GM19193 (cell line): ENCODE results near the gene LTBP2.

Source experiments
- POLR2A ChIP-seq: IDR thresholded peaks from 4 replicates; pipeline ENCODE4 v1.6.1; 2011; ENCODE audit not compliant: insufficient read depth, insufficient read length; ENCODE audit errors: extremely low read depth

The LTBP2 gene

DNA sequence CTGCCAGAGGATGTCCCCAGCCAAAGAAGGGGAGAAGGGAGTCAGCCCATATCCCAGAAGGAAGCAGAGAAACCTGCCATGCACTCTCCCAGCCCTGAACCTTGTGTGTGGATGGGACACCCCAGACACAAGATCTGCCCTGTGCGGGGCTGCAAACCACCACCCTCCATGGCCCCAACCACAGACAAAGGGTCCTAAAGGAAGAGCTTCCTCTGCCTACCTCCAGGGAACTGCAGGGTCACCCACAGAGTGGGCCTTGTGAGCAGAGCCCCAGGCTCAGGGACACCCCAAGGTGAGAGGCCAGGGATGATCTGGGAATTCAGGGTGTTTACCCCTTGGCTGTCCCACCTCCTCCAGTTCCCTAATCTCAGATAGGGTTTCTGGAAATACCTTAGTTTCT is 62.0 kb downstream of the LTBP2 start:
- TF ChIP-seq POLR2A, result no peak

GRCh38 chr14:74549588-74549987 is 62.4 kb downstream of the LTBP2 start:
- TF ChIP-seq POLR2A, result no peak

DNA sequence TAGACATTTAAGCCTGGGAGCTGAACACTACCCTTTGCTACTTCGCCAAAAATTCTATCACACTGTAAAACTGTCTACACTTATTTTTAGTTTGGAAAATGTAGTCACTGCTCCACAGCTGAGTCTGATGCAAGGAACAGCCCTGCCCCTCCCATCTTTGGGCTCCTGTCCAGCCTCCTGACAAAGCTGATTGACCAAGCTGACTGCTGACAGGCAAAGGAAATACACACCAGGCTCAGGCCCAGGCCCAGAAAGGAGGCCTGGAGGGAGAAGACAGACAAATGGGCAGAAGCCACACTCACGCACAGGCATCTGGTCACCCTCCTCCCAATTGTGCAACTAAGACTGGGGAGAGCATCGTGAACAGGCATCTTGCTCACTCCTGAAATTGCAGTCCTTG is 63.2 kb downstream of the LTBP2 start:
- TF ChIP-seq POLR2A, result no peak

GRCh38 chr14:74547331-74547927 is 64.6 kb downstream of the LTBP2 start:
- TF ChIP-seq POLR2A, result no peak

DNA sequence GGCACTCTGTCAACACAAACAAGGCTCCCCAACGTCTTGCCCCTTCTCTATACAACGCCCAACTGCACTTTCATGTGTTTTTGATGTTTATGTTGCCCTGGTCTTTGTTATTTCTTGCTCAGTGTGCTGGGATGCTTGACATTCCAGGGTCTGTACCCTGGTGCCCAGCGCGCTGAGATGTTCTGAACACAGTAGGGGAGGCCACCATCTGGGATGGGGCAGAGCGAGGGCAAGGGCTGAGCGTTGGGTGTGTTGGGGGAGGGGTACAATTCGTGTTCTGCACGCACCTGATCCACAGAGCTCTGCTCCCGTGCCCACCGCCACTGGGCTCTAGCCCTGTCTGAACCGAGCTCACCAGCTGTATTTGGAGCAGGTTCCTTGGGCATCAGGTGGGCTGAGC is 65.6 kb downstream of the LTBP2 start:
- no peak for TF ChIP-seq POLR2A

- TF ChIP-seq POLR2A, result no peak
Observed at GRCh38 chr14:74545386-74545785, 66.7 kb downstream of the LTBP2 start.

DNA sequence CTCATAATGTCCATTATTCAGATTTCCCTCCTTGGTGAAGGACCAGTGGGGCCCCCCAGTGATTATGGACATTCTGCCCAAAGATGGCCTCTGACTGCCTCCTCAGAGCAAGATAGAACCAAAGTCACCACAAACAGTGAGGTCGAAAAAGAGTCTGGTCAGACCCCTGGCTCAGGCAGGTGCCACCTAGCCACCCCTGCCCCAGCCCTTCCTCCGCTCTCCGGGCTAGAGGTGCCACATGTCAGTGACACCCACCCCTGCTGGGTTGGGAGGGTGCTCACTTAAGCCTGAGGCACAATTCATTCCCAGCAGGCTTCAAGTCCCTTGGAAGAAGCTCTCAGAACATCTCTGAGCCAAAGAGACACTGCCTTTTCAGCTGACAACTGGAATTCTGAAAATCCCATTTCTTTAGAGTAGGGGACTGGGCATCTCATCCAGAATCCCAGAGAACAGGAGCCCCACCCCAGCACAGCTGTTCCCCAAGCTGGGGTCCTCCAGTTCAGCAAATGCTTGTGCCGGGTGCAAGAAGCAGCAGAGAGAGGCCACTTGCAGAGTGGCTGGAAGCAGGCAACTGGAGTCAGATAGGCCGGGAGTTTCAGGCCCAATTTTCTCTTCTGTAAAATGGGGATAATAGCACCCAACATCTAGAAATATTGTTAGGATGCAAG is 68.1 kb downstream of the LTBP2 start:
- no peak for TF ChIP-seq POLR2A

- TF ChIP-seq POLR2A, result no peak
Observed at GRCh38 chr14:74542056-74542685, 69.9 kb downstream of the LTBP2 start.

- no peak for TF ChIP-seq POLR2A
Observed at GRCh38 chr14:74541225-74541624, 70.8 kb downstream of the LTBP2 start.

- TF ChIP-seq POLR2A, result no peak
Observed at GRCh38 chr14:74539503-74539902, 72.5 kb downstream of the LTBP2 start.

DNA sequence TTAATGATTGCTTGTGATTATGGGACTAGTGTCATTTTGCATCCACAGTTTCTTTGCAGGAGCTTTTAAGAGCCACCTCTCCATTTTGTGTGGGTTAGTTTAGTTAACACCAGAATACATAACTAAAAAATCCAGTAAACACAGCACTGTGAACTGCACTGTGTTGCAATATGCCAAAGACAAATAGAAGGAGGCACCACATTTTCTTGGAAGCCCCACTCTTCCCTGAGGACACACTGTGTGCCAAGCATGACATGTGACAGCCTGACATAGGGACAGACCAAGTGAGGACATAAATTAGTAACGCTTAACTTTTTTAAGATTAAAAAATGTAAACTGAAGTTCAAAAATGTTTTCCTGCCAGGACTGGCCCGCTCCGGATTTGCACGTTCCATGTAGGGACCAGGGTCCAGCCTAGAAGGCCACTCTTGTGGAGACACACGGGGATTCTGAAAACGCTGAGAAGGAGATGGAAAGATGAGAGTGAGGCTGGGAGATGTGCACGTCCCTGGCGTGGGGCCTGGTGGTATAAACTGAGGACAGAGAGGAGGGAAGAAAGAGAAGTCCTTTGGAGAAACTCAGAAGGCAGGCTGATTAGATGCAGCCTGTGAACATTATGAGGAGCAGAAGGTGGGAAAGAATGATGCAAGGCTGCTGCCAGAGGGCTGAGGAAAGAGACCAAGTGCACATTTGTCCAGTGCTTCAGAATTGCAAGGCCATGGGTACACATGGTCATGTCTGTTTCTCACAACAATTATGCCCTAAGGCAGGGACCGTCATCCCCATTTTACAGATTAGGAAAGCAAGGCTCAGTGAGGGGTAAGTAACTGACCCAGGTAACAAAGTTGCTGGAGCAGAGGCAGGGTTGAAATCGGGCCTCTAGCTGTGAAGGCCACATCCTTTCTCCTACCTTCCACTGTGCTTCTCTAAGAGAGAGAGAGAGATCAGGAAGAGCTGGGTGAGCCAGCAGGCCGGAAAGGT is 73.3 kb downstream of the LTBP2 start:
- TF ChIP-seq POLR2A, result no peak

GRCh38 chr14:74535756-74536325 is 76.2 kb downstream of the LTBP2 start:
- TF ChIP-seq POLR2A, result no peak

- no peak for TF ChIP-seq POLR2A
Observed at GRCh38 chr14:74533576-74533975, 78.5 kb downstream of the LTBP2 start.

GRCh38 chr14:74532246-74532645 is 79.8 kb downstream of the LTBP2 start:
- TF ChIP-seq POLR2A, result no peak

- TF ChIP-seq POLR2A, result no peak
Observed at GRCh38 chr14:74531467-74531866, 80.6 kb downstream of the LTBP2 start.
